ENCODE results near the gene ZNF536. TPM values are rescaled to one million over a fixed set of nuclear protein-coding genes. Genes with fewer than 3 reads are reported as not detected.

The ZNF536 gene
- total RNA-seq, 2 donors from 2014 or later: 0.41 to 1.5 TPM

GRCh38 chr19:30376826-30377425 lies 4.7 kb downstream of the ZNF536 start:
- DNase-seq (ENCODE audit: low spot score) (no peak), ATAC-seq (ENCODE audit: insufficient number of reproducible peaks, low FRiP score, low read depth) (no peak)
- no peaks in the 10 kb centered on the region for H3K27me3 ChIP-seq (replicated peaks; ENCODE audit: insufficient read depth)
- TF ChIP-seq CTCF (IDR thresholded peaks at IDR 0.05): no peak
- no peak overlapping the region for H3K27ac ChIP-seq
- H3K9me3 ChIP-seq: no peaks in the 10 kb centered on the region
- H3K4me1 ChIP-seq (ENCODE audit: control insufficient read depth in 1 of 2, low read depth in 2 of 2): no peaks in the 10 kb centered on the region
- H3K4me3 ChIP-seq: no peak overlapping the region
- H3K36me3 ChIP-seq: no peaks in the 10 kb centered on the region

GRCh38 chr19:30378701-30379100 lies 6.5 kb downstream of the ZNF536 start:
- H3K36me3 ChIP-seq: no peaks in the 10 kb centered on the region
- H3K4me3 ChIP-seq: no peak overlapping the region
- H3K27me3 ChIP-seq (replicated peaks; ENCODE audit: insufficient read depth): no peaks in the 10 kb centered on the region
- ATAC-seq (ENCODE audit: insufficient number of reproducible peaks, low FRiP score, low read depth) (no peak), DNase-seq (ENCODE audit: low spot score) (no peak)
- no peaks in the 10 kb centered on the region for H3K9me3 ChIP-seq
- no peak for TF ChIP-seq CTCF (IDR thresholded peaks at IDR 0.05)
- no peak overlapping the region for H3K27ac ChIP-seq
- H3K4me1 ChIP-seq (ENCODE audit: control insufficient read depth in 1 of 2, low read depth in 2 of 2): no peaks in the 10 kb centered on the region

- Histone ChIP-seq H3K27me3 (replicated peaks; ENCODE audit: insufficient read depth) (no peaks in the 10 kb centered on the region), H3K36me3 (no peaks in the 10 kb centered on the region), H3K4me3 (no peak overlapping the region), H3K4me1 (ENCODE audit: control insufficient read depth in 1 of 2, low read depth in 2 of 2) (no peaks in the 10 kb centered on the region), H3K9me3 (no peaks in the 10 kb centered on the region), H3K27ac (no peak overlapping the region)
- DNase-seq (ENCODE audit: low spot score) (no peak), ATAC-seq (ENCODE audit: insufficient number of reproducible peaks, low FRiP score, low read depth) (no peak)
- TF ChIP-seq CTCF (IDR thresholded peaks at IDR 0.05): no peak
Observed at GRCh38 chr19:30379841-30380610, 7.8 kb downstream of the ZNF536 start.

GRCh38 chr19:30381366-30381765 lies 9.2 kb downstream of the ZNF536 start:
- H3K4me3 ChIP-seq: no peak overlapping the region
- H3K27ac ChIP-seq: no peak overlapping the region
- H3K36me3 ChIP-seq: no peaks in the 10 kb centered on the region
- H3K4me1 ChIP-seq (ENCODE audit: control insufficient read depth in 1 of 2, low read depth in 2 of 2): no peaks in the 10 kb centered on the region
- DNase-seq (ENCODE audit: low spot score) (no peak), ATAC-seq (ENCODE audit: insufficient number of reproducible peaks, low FRiP score, low read depth) (no peak)
- no peaks in the 10 kb centered on the region for H3K9me3 ChIP-seq
- no peaks in the 10 kb centered on the region for H3K27me3 ChIP-seq (replicated peaks; ENCODE audit: insufficient read depth)
- TF ChIP-seq CTCF (IDR thresholded peaks at IDR 0.05): no peak

- no peaks in the 10 kb centered on the region for H3K4me1 ChIP-seq (ENCODE audit: control insufficient read depth in 1 of 2, low read depth in 2 of 2)
- no peaks in the 10 kb centered on the region for H3K27me3 ChIP-seq (replicated peaks; ENCODE audit: insufficient read depth)
- no peak for DNase-seq (ENCODE audit: low spot score)
- H3K4me3 ChIP-seq: no peak overlapping the region
- no peak for TF ChIP-seq CTCF (IDR thresholded peaks at IDR 0.05)
- no peaks in the 10 kb centered on the region for H3K36me3 ChIP-seq
- no peak for ATAC-seq (ENCODE audit: insufficient number of reproducible peaks, low FRiP score, low read depth)
- H3K9me3 ChIP-seq: no peaks in the 10 kb centered on the region
- no peak overlapping the region for H3K27ac ChIP-seq
Observed at GRCh38 chr19:30385174-30385573, 13.0 kb downstream of the ZNF536 start.

Measured in thoracic aorta (tissue), 2 donors.